T-cell (primary cell): Measurements from ENCODE around the gene DDX51. TPM values are rescaled to one million over a fixed set of nuclear protein-coding genes. Genes with fewer than 3 reads are reported as not detected.

Experiments used
- ATAC-seq, 4 experiments: fragments of 200-7000 bp in 3 of 4; fragments of 150-1000 bp in 1 of 4; cut with Tn5 transposase; replicated peaks in 1 of 4; 1 replicate in 3 of 4; 2 replicates in 1 of 4; pipeline ENCODE4 v1.10.0; 2021; ENCODE audit warnings: moderate library complexity in 3 of 4, mild to moderate bottlenecking in 2 of 4, moderate number of reproducible peaks in 1 of 4
- CTCF ChIA-PET, 2 donors: fragments of 300-600 bp; sonication (Branson Sonifier 250); formaldehyde crosslinking; loops; one replicate each; lab custom pipeline; 2022; ENCODE audit warnings: antibody characterized with exemption in 2 of 2; lab: Charles Lee
- POLR2A ChIA-PET, 2 donors: fragments of 300-600 bp; sonication (Branson Sonifier 250); formaldehyde crosslinking; loops; one replicate each; lab custom pipeline; 2022; ENCODE audit warnings: antibody characterized with exemption in 2 of 2; lab: Charles Lee
- DNase-seq, 35 experiments: peaks; one replicate each; pipeline versions ENCODE4 v3.0.0 to v3.0.0-alpha.2; 2013 to 2023
- H3K27ac ChIP-seq: one replicate; pipeline ENCODE4 v1.5.1; 2013; ENCODE audit warnings: low read length
- H3K27me3 ChIP-seq, 2 experiments: replicated peaks in 1 of 2; 1 replicate in 1 of 2; 2 replicates in 1 of 2; pipeline versions ENCODE4 v1.6.1 to v1.7.0; 2013; ENCODE audit warnings: low read length in 1 of 2, mixed read lengths in 1 of 2; ENCODE audit not compliant: control insufficient read depth in 2 of 2, insufficient read depth in 2 of 2; ENCODE audit errors: extremely low read depth in 1 of 2
- H3K36me3 ChIP-seq, 2 donors: 1 replicate in 1 of 2; 2 replicates in 1 of 2; pipeline versions ENCODE4 v1.6.1 to v1.7.0; 2013; ENCODE audit warnings: low read length in 1 of 2; ENCODE audit not compliant: control insufficient read depth in 2 of 2, insufficient read depth in 1 of 2; ENCODE audit errors: extremely low read depth in 1 of 2
- H3K4me1 ChIP-seq, 2 experiments: 1 replicate in 1 of 2; 2 replicates in 1 of 2; pipeline versions ENCODE4 v1.6.1 to v1.7.0; 2013; ENCODE audit warnings: low read length in 2 of 2, mixed read lengths in 1 of 2; ENCODE audit not compliant: insufficient read depth in 2 of 2, control insufficient read depth in 1 of 2; ENCODE audit errors: extremely low read depth in 1 of 2
- H3K4me3 ChIP-seq, 2 donors: 1 replicate in 1 of 2; 2 replicates in 1 of 2; pipeline versions ENCODE4 v1.5.1 to v1.7.0; 2013; ENCODE audit warnings: mild to moderate bottlenecking in 2 of 2, low read length in 1 of 2, moderate library complexity in 1 of 2; ENCODE audit not compliant: control insufficient read depth in 1 of 2; ENCODE audit errors: extremely low read depth in 1 of 2
- H3K9me3 ChIP-seq: 2 replicates; pipeline ENCODE4 v1.7.0; 2013
- H3K27ac Mint-ChIP-seq, 2 donors: one replicate each; pipeline ENCODE4 v1.8.0; 2020 to 2021; ENCODE audit warnings: mild to moderate bottlenecking in 2 of 2, mixed read lengths in 2 of 2
- H3K27me3 Mint-ChIP-seq, 2 donors: one replicate each; pipeline ENCODE4 v1.8.0; 2021 to 2022; ENCODE audit warnings: mixed read lengths in 2 of 2
- H3K36me3 Mint-ChIP-seq: one replicate; pipeline ENCODE4 v1.8.0; 2021; ENCODE audit warnings: mixed read lengths
- H3K4me1 Mint-ChIP-seq, 3 donors: one replicate each; pipeline ENCODE4 v1.8.0; 2020 to 2022; ENCODE audit warnings: mixed read lengths in 3 of 3, mild to moderate bottlenecking in 1 of 3
- H3K4me3 Mint-ChIP-seq, 3 donors: one replicate each; pipeline ENCODE4 v1.8.0; 2020 to 2022; ENCODE audit warnings: mild to moderate bottlenecking in 3 of 3, mixed read lengths in 3 of 3, moderate library complexity in 3 of 3
- H3K9me3 Mint-ChIP-seq, 3 donors: one replicate each; pipeline ENCODE4 v1.8.0; 2020 to 2022; ENCODE audit warnings: mixed read lengths in 3 of 3
- WGBS: methylation state at CpG from one replicate; pipeline ENCODE4 v1.1.5; 2013; ENCODE audit warnings: missing lambda C conversion rate; ENCODE audit not compliant: insufficient coverage; 5-methylcytosine and 5-hydroxymethylcytosine counted together
- total RNA-seq, 35 experiments: library from RNA in 6 of 35; stranded (reverse) in 6 of 35; fragments of 120-200 nt in 1 of 35; gene quantifications; one replicate each; pipeline versions ENCODE4 v1.2.1 to v1.2.4 and lab custom pipeline; 2013 to 2026

Gene DDX51
- total RNA-seq, 5 donors from 2014 or later (not counting 1 experiment from before 2014, with no cell fraction given): 41.9 to 58.6 (median 49.0) TPM

- H3K9me3 Mint-ChIP-seq: peaks cover 0 to under 1% (median 0%) of the 10 kb centered on the region in 3 donors
- ATAC-seq (no peak), DNase-seq (peak in 1 of 35 experiments; percentile 3)
- H3K36me3 ChIP-seq: peaks cover 0 to 10% of the 10 kb centered on the region in 2 donors
- peaks cover 4 to 22% of the 10 kb centered on the region in 2 experiments for H3K4me1 ChIP-seq
- H3K4me3 ChIP-seq: no peak overlapping the region
- ChIA-PET POLR2A (interaction anchor here in 1 of 2 donors (0.6 kb wide), 1 partner anchor 67 kb away, joined by 5 read pairs; no protein-coding TSS in a partner anchor), CTCF (interaction anchor here in 1 of 2 donors (0.5 to 0.7 kb wide), 2 partner anchors 22 to 365 kb away, joined by 3 to 7 read pairs; no protein-coding TSS in a partner anchor)
- H3K9me3 ChIP-seq: no peaks in the 10 kb centered on the region
- H3K4me3 Mint-ChIP-seq: no peak overlapping the region
- 86% methylated on average over 10 of the region's 14 CpGs for WGBS
- no peaks in the 10 kb centered on the region for H3K36me3 Mint-ChIP-seq
- peaks cover 9 to 24% (median 19%) of the 10 kb centered on the region in 3 donors for H3K4me1 Mint-ChIP-seq
- peaks cover 0 to 2% of the 10 kb centered on the region in 2 experiments for H3K27me3 ChIP-seq
- H3K27me3 Mint-ChIP-seq: no peaks in the 10 kb centered on the region
- H3K27ac ChIP-seq: no peak overlapping the region
- H3K27ac Mint-ChIP-seq: no peak overlapping the region
These were observed 17.1 kb upstream of the DDX51 start for GRCh38 chr12:132161036-132161781.

GRCh38 chr12:132160601-132161035, 16.5 kb upstream of the DDX51 start:
- Histone ChIP-seq H3K4me1 (peaks cover 4 to 22% of the 10 kb centered on the region in 2 experiments), H3K36me3 (peaks cover 0 to 12% of the 10 kb centered on the region in 2 donors), H3K4me3 (no peak overlapping the region), H3K9me3 (no peaks in the 10 kb centered on the region), H3K27me3 (peaks cover 0 to 2% of the 10 kb centered on the region in 2 experiments), H3K27ac (no peak overlapping the region)
- H3K4me3 Mint-ChIP-seq: no peak overlapping the region
- H3K27me3 Mint-ChIP-seq: no peaks in the 10 kb centered on the region
- H3K27ac Mint-ChIP-seq: no peak overlapping the region
- DNase-seq (peak in 1 of 35 experiments; percentile 3), ATAC-seq (no peak)
- ChIA-PET POLR2A (no interaction called here), CTCF (interaction anchor here in 1 of 2 donors (0.5 kb wide), 1 partner anchor 366 kb away, joined by 3 read pairs; no protein-coding TSS in a partner anchor)
- 96% methylated on average over 13 of the region's 15 CpGs for WGBS
- H3K4me1 Mint-ChIP-seq: peaks cover 9 to 24% (median 19%) of the 10 kb centered on the region in 3 donors
- H3K9me3 Mint-ChIP-seq: no peaks in the 10 kb centered on the region
- H3K36me3 Mint-ChIP-seq: no peaks in the 10 kb centered on the region

GRCh38 chr12:132160016-132160415, 15.9 kb upstream of the DDX51 start:
- peaks cover 0 to 2% of the 10 kb centered on the region in 2 experiments for H3K27me3 ChIP-seq
- 95% methylated on average over 16 of the region's 16 CpGs for WGBS
- H3K36me3 Mint-ChIP-seq: no peaks in the 10 kb centered on the region
- POLR2A ChIA-PET: no interaction called here
- peak overlapping the region in 1 of 2 donors; percentile 5 for H3K27ac Mint-ChIP-seq
- no peak overlapping the region for H3K4me3 Mint-ChIP-seq
- CTCF ChIA-PET: interaction anchor here in 1 of 2 donors (0.6 kb wide), 1 partner anchor 61 kb away, joined by 3 read pairs; no protein-coding TSS in a partner anchor
- H3K27me3 Mint-ChIP-seq: no peaks in the 10 kb centered on the region
- H3K9me3 ChIP-seq: no peaks in the 10 kb centered on the region
- ATAC-seq (no peak), DNase-seq (peak in 1 of 35 experiments; percentile 3)
- H3K4me3 ChIP-seq: no peak overlapping the region
- peaks cover 4 to 22% of the 10 kb centered on the region in 2 experiments for H3K4me1 ChIP-seq
- H3K36me3 ChIP-seq: peaks cover 0 to 12% of the 10 kb centered on the region in 2 donors
- peaks cover 9 to 24% (median 19%) of the 10 kb centered on the region in 3 donors for H3K4me1 Mint-ChIP-seq
- H3K27ac ChIP-seq: no peak overlapping the region
- no peaks in the 10 kb centered on the region for H3K9me3 Mint-ChIP-seq

GRCh38 chr12:132159555-132160003, 15.5 kb upstream of the DDX51 start:
- WGBS: 80% methylated on average over 5 of the region's 14 CpGs
- H3K9me3 ChIP-seq: no peaks in the 10 kb centered on the region
- no peaks in the 10 kb centered on the region for H3K36me3 Mint-ChIP-seq
- ChIA-PET CTCF (interaction anchor here in 1 of 2 donors (0.6 kb wide), 1 partner anchor 62 kb away, joined by 3 read pairs; no protein-coding TSS in a partner anchor), POLR2A (no interaction called here)
- peaks cover 9 to 24% (median 18%) of the 10 kb centered on the region in 3 donors for H3K4me1 Mint-ChIP-seq
- no peaks in the 10 kb centered on the region for H3K27me3 Mint-ChIP-seq
- no peak overlapping the region for H3K27ac ChIP-seq
- no peak for ATAC-seq
- H3K4me3 Mint-ChIP-seq: no peak overlapping the region
- DNase-seq: peak in 1 of 35 experiments; percentile 2
- H3K36me3 ChIP-seq: peaks cover 0 to 12% of the 10 kb centered on the region in 2 donors
- peaks cover 4 to 22% of the 10 kb centered on the region in 2 experiments for H3K4me1 ChIP-seq
- H3K9me3 Mint-ChIP-seq: no peaks in the 10 kb centered on the region
- H3K4me3 ChIP-seq: no peak overlapping the region
- peaks cover 0 to 2% of the 10 kb centered on the region in 2 experiments for H3K27me3 ChIP-seq
- no peak overlapping the region for H3K27ac Mint-ChIP-seq

GRCh38 chr12:132158677-132159554, 14.8 kb upstream of the DDX51 start:
- Histone ChIP-seq H3K4me3 (no peak overlapping the region), H3K4me1 (peaks cover 4 to 26% of the 10 kb centered on the region in 2 experiments), H3K36me3 (peaks cover 0 to 12% of the 10 kb centered on the region in 2 donors), H3K27me3 (peaks cover 0 to 2% of the 10 kb centered on the region in 2 experiments), H3K27ac (no peak overlapping the region), H3K9me3 (no peaks in the 10 kb centered on the region)
- CTCF ChIA-PET: no interaction called here
- peak in 1 of 35 experiments; percentile 3 for DNase-seq
- H3K27me3 Mint-ChIP-seq: no peaks in the 10 kb centered on the region
- H3K4me3 Mint-ChIP-seq: no peak overlapping the region
- ATAC-seq: no peak
- H3K27ac Mint-ChIP-seq: no peak overlapping the region
- POLR2A ChIA-PET: no interaction called here
- H3K9me3 Mint-ChIP-seq: no peaks in the 10 kb centered on the region
- WGBS: 94% methylated on average over 31 of the region's 37 CpGs
- no peaks in the 10 kb centered on the region for H3K36me3 Mint-ChIP-seq
- H3K4me1 Mint-ChIP-seq: peaks cover 6 to 18% (median 11%) of the 10 kb centered on the region in 3 donors
